Hepatocyte (in vitro differentiated cells): ENCODE measurements around the gene CPOX. TPM values are rescaled to one million over a fixed set of nuclear protein-coding genes. Genes with fewer than 3 reads are reported as not detected.

Experiments
- DNase-seq: peaks from one replicate; pipeline ENCODE4 v3.0.0-alpha.2; 2016; ENCODE audit warnings: low spot score
- H2AFZ ChIP-seq: fragments of 200-600 bp; sonication (generic); 2 replicates; pipeline ENCODE4 v1.6.0; 2016; ENCODE audit warnings: antibody characterized with exemption, mild to moderate bottlenecking
- H3K27ac ChIP-seq: fragments of 200-600 bp; sonication (generic); 2 replicates; pipeline ENCODE4 v1.5.1; 2016; ENCODE audit warnings: mild to moderate bottlenecking
- H3K27me3 ChIP-seq: fragments of 200-600 bp; sonication (generic); 2 replicates; pipeline ENCODE4 v1.6.1; 2016
- H3K36me3 ChIP-seq: fragments of 200-600 bp; sonication (generic); replicated peaks from 2 replicates; pipeline ENCODE4 v1.5.1; 2016; ENCODE audit warnings: low read depth; ENCODE audit not compliant: insufficient read depth
- H3K4me1 ChIP-seq: fragments of 200-600 bp; sonication (generic); 2 replicates; pipeline ENCODE4 v1.5.1; 2016; ENCODE audit warnings: mild to moderate bottlenecking, moderate library complexity; ENCODE audit not compliant: insufficient read depth
- H3K4me2 ChIP-seq: fragments of 200-600 bp; sonication (generic); 2 replicates; pipeline ENCODE4 v1.6.0; 2016
- H3K4me3 ChIP-seq: fragments of 200-600 bp; sonication (generic); 2 replicates; pipeline ENCODE4 v1.5.1; 2016; ENCODE audit warnings: mild to moderate bottlenecking
- H3K79me2 ChIP-seq: fragments of 200-600 bp; sonication (generic); 2 replicates; pipeline ENCODE4 v1.6.0; 2017; ENCODE audit warnings: mild to moderate bottlenecking
- H3K9me2 ChIP-seq: fragments of 200-600 bp; sonication (generic); replicated peaks from 2 replicates; pipeline ENCODE4 v1.6.0; 2017; ENCODE audit warnings: mild to moderate bottlenecking; ENCODE audit not compliant: insufficient read depth
- H3K9me3 ChIP-seq: fragments of 200-600 bp; sonication (generic); 2 replicates; pipeline ENCODE4 v1.5.1; 2016; ENCODE audit warnings: low read depth, mild to moderate bottlenecking
- H4K20me1 ChIP-seq: fragments of 200-600 bp; sonication (generic); 2 replicates; pipeline ENCODE4 v1.6.0; 2016; ENCODE audit warnings: mild to moderate bottlenecking; ENCODE audit not compliant: insufficient read depth, poor library complexity, severe bottlenecking
- EZH2 ChIP-seq: fragments of 200-600 bp; sonication (generic); IDR thresholded peaks from 2 replicates; pipeline ENCODE4 v1.6.1; 2016; ENCODE audit warnings: antibody characterized with exemption, mild to moderate bottlenecking, borderline replicate concordance
- EZH2phosphoT487 ChIP-seq: fragments of 200-600 bp; sonication (generic); IDR thresholded peaks from one replicate; pipeline ENCODE4 v1.6.1; 2018; ENCODE audit warnings: antibody characterized with exemption, mild to moderate bottlenecking, low read depth, moderate library complexity; ENCODE audit not compliant: unreplicated experiment, severe bottlenecking
- WGBS: methylation state at CpG from one replicate; pipeline ENCODE4 v1.1.6; 2016; ENCODE audit warnings: low lambda C conversion rate; ENCODE audit errors: missing lambda C conversion rate; 5-methylcytosine and 5-hydroxymethylcytosine counted together
- polyA plus RNA-seq: library from polyadenylated mRNA; unstranded; fragments of >200 nt; fragmentation: Nextera tagmentation; extraction: Ambion mirVana; gene quantifications from 2 replicates; pipeline ENCODE4 v1.2.1, GENCODE V29; 2016
- total RNA-seq: library from RNA; depleted of rRNA; stranded (reverse); fragments of >200 nt; gene quantifications from 2 replicates; pipeline ENCODE4 v1.2.3, GENCODE V29; 2014
- TF ChIP-seq, protein P1 (sequence below): fragments of 200-600 bp; sonication (generic); IDR thresholded peaks from 2 replicates; pipeline ENCODE4 v1.5.1; 2016; ENCODE audit warnings: antibody characterized with exemption, mild to moderate bottlenecking; ENCODE audit not compliant: poor library complexity

The CPOX gene
- total and polyA plus RNA-seq, 2 experiments from 2014 or later: 14.3 to 30.1 TPM

DNA sequence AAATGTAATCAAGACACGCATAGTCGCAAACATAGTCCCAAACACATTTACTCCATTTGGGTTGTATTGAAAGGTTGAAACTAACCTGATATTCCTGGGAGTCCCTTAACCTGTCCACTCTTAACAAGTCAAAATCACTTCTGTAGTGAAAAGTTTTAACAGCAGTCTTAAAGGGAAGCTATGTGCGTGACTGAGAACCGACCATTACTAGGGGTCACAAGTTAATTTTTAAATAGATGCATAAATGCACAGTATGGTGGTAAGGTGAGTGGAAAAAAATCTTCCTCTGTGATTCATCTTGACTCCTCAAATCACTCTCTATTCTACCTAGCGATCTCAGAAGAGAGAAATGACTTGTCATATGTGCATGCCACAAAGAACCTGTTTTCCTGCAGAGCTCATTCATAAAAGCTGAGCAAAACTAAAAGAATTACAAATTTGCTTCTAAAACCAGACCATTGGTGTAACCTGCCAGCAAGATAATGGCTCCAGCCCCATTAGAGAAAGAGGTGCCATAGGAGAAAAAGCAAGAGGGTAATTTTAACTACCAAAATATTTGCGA lies 56.9 kb downstream of the CPOX start:
- no peak overlapping the region for H3K4me3 ChIP-seq

DNA sequence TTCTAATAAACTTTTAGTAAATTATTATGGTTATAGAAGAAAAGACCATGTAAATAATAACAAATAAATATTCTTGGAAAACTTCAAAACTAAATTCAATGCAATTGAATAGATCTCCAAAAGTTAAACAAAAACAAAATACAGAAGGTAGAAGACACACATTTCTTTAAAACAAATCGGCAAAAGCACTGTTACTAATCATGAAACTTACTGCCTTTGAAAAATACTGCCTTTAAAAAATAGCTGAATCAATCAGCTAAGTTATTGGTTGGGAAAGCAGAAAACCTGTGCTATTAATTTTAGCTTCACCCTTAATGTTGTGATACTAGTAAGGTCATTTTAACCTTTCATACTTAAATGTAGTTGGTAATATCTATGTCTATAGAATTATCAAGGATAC lies 58.7 kb downstream of the CPOX start:
- Histone ChIP-seq H3K36me3 (no peaks in the 10 kb centered on the region), H3K9me2 (no peaks in the 10 kb centered on the region), H3K79me2 (no peaks in the 10 kb centered on the region), H3K4me3 (no peak overlapping the region), H2AFZ (no peak overlapping the region), H3K27ac (no peak overlapping the region), H3K9me3 (no peaks in the 10 kb centered on the region), H3K4me1 (no peaks in the 10 kb centered on the region), H3K4me2 (no peak overlapping the region), H3K27me3 (no peaks in the 10 kb centered on the region), H4K20me1 (no peaks in the 10 kb centered on the region)
- DNase-seq: no peak
- TF ChIP-seq EZH2phosphoT487 (no peak), EZH2 (no peak)
- TF ChIP-seq, protein P1, sequence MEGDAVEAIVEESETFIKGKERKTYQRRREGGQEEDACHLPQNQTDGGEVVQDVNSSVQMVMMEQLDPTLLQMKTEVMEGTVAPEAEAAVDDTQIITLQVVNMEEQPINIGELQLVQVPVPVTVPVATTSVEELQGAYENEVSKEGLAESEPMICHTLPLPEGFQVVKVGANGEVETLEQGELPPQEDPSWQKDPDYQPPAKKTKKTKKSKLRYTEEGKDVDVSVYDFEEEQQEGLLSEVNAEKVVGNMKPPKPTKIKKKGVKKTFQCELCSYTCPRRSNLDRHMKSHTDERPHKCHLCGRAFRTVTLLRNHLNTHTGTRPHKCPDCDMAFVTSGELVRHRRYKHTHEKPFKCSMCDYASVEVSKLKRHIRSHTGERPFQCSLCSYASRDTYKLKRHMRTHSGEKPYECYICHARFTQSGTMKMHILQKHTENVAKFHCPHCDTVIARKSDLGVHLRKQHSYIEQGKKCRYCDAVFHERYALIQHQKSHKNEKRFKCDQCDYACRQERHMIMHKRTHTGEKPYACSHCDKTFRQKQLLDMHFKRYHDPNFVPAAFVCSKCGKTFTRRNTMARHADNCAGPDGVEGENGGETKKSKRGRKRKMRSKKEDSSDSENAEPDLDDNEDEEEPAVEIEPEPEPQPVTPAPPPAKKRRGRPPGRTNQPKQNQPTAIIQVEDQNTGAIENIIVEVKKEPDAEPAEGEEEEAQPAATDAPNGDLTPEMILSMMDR: no peak
- WGBS: 95% methylated on average over 1 of the region's 1 CpG

More for the DNA sequence above, 56.9 kb downstream of the CPOX start:
- H3K36me3 ChIP-seq: no peaks in the 10 kb centered on the region
- no peaks in the 10 kb centered on the region for H3K79me2 ChIP-seq
- no peak for TF ChIP-seq EZH2phosphoT487
- TF ChIP-seq, protein P1: no peak
- no peak for TF ChIP-seq EZH2
- 88% methylated on average over 6 of the region's 6 CpGs for WGBS
- no peaks in the 10 kb centered on the region for H3K9me3 ChIP-seq
- H3K4me2 ChIP-seq: no peak overlapping the region
- no peaks in the 10 kb centered on the region for H3K27me3 ChIP-seq
- no peaks in the 10 kb centered on the region for H4K20me1 ChIP-seq
- H3K9me2 ChIP-seq: no peaks in the 10 kb centered on the region
- no peaks in the 10 kb centered on the region for H3K4me1 ChIP-seq
- DNase-seq: no peak
- H3K27ac ChIP-seq: no peak overlapping the region
- H2AFZ ChIP-seq: no peak overlapping the region

DNA sequence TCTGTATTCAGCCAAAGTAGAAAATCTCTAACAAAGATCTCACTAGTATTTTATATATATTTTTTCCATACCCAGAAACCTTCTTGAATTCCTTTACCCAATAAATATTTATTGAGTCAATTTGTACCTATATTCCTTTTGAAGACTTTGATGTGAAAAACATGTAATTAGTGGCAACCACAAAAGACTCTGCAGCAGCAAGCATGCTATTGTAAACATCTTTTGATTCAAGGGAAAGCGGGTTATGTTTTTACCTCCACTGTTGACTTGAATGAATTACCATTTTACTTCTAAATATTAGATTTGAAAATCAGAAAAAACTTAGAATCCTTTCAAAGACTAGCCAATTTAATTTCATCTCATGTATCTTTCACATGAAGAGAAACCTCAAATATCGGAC lies 59.2 kb downstream of the CPOX start:
- H3K36me3 ChIP-seq: no peaks in the 10 kb centered on the region
- no peaks in the 10 kb centered on the region for H3K79me2 ChIP-seq
- H3K27me3 ChIP-seq: no peaks in the 10 kb centered on the region
- WGBS: 91% methylated on average over 2 of the region's 2 CpGs
- H3K4me3 ChIP-seq: no peak overlapping the region
- no peak overlapping the region for H3K27ac ChIP-seq
- TF ChIP-seq EZH2 (no peak), EZH2phosphoT487 (no peak)
- TF ChIP-seq, protein P1: no peak
- no peaks in the 10 kb centered on the region for H4K20me1 ChIP-seq
- no peaks in the 10 kb centered on the region for H3K4me1 ChIP-seq
- H3K4me2 ChIP-seq: no peak overlapping the region
- H3K9me2 ChIP-seq: no peaks in the 10 kb centered on the region
- H2AFZ ChIP-seq: no peak overlapping the region
- H3K9me3 ChIP-seq: no peaks in the 10 kb centered on the region
- DNase-seq: no peak
